Activated CD4-positive, CD25-positive, alpha-beta regulatory T cell treated with anti-CD3 and anti-CD28 coated beads, Interleukin-2, amount 50 U/mL, for 72 hours (primary cell): ENCODE data around the gene TCHH.
"Not testable (repeated sequence)": the region's sequence is repeated elsewhere in the genome, so short reads cannot be mapped to it uniquely, and the experiment has no call there.

Source experiments
- DNase-seq: peaks from one replicate; pipeline ENCODE4 v3.0.0; 2021

The TCHH gene

GRCh38 chr1:152110860-152111514, 4.3 kb downstream of the TCHH start:
- DNase-seq, result peak; percentile 40

DNA sequence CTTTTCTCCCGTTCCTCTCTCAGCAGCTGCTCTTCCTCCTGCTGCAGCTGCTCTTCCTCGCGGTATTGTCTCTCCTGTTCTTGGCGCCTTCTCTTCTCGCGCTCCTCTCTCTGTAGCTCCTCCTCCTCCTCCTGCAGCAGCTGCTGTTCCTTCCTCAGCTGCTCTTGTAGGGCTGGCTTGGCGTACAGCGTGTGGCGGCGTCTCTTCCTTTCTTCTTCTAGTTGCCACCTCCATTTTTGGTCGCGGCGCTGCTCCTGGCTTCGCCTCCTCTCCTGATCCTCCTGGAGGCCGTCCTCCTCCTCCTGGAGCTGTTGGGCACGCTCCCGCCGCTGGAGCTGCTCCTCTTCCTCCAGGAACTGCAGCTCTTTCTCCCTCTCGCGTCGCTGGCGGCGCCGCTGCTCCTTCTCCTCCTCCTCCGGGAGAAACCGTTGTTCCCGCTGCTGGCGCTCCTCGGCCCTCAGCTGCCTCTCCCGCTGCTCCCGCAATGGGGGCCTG, 4.8 kb downstream of the TCHH start:
- no peak for DNase-seq

DNA sequence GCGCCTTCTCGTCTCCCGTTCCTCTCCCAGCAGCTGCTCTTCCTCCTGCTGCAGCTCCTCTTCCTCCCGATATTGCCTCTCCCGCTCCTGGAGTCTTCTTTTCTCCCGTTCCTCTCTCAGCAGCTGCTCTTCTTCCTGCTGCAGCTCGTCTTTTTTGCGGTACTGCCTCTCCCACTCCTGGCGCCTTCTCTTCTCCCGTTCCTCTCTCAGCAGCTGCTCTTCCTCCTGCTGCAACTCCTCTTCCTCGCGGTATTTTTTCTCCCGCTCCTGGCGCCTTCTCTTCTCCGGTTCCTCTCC, 5.3 kb downstream of the TCHH start:
- no peak for DNase-seq

DNA sequence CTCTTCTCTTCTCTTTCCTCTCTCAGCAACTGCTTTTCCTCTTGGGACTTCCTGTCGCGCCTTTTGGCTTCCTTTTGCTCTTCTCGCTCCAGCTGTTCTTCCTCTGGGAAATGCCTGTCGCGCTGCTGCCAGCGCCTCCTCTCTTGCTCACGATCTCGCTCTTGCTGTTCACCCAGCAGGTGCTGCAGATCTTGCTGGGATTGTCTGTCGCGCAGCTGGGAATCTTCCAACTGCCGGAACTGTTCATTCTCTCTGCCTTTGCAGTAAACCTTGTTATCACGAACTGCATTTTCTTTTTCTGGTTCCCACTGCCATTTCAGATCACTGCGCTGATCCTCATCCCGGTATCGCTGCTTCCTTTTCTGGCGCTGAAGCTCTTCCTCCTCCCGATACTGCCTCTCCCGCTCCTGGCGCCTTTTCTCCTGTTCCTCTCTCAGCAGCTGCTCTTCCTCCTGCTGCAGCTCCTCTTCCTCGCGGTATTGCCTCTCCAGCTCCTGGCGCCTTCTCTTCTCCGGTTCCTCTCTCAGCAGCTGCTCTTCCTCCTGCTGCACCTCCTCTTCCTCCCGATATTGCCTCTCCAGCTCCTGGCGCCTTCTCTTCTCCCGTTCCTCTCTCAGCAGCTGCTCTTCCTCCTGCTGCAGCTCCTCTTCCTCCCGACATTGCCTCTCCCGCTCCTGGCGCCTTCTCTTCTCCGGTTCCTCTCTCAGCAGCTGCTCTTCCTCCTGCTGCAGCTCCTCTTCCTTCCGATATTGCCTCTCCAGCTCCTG, 5.8 kb downstream of the TCHH start:
- DNase-seq, result no peak

GRCh38 chr1:152108882-152109222, 6.4 kb downstream of the TCHH start:
- no peak for DNase-seq

DNA sequence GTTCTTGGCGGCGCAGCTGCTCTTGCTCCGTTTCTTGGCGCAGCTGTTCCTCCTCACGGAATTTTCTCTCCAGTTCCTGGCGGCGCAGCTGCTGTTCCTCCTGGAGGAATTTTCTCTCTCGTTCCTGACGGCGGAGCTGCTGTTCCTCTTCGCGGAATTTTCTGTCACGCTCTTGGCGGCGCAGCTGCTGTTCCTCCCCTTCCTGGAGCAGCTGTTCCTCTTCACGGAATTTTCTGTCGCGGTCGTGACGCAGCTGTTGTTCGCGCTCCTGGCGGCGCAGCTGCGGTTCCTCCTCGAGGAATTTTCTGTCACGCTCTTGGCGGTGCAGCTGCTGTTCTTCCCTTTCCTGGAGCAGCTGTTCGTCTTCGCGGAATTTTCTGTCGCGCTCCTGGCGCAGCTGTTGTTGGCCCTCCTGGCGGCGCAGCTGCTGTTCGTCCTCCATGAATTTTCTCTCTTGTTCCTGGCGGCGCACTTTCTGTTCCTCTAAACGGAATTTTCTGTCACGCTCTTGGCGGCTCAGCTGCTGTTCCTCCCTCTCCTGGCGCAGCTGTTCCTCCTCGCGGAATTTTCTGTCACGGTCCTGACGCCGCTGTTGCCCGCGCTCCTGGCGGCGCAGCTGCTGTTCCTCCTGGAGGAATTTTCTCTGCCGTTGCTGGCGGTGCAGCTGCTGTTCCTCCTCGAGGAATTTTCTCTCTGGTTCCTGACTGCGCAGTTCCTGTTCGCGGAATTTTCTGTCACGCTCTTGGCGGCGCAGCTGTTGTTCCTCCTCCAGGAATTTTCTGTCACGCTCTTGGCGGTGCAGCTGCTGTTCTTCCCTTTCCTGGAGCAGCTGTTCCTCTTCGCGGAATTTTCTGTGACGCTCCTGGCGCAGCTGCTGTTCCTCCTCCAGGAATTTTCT, 7.0 kb downstream of the TCHH start:
- DNase-seq, result no peak

- DNase-seq, result no peak
Measured at GRCh38 chr1:152107031-152107983, 7.9 kb downstream of the TCHH start.

GRCh38 chr1:152104854-152105253, 10.4 kb downstream of the TCHH start:
- DNase-seq, result no peak

GRCh38 chr1:152096931-152097330, 18.3 kb downstream of the TCHH start:
- no peak for DNase-seq

DNA sequence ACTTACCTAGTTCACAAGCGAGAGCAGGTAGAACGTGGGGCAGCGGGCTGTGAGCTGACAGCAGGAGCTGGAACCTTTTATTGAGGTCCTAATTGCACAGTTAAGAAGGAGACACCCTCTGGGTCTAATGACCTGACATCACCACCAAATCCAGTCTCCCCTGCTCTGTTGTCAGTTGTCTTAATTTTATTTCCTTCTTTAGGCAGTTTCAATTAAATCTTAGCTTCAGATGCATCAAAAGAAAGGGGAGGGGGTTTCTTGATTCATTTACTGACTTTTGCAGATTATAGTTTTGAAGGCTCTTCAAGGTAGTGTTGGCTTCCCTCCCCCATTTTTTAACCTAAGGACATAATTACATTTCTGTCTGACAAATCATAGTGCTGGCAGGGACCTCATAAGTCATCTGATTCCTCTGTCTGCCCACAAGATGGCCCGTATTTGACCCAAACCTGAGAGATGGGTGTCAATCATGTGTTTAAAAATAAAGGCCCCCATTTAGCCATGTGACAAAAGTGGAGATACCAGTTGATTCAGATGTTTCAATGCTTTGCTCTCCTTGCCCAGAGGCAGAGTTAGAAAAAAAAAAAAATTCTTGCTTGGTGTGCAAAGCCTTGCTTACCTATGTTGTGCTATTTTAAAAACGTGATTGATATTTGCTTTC, 26.1 kb downstream of the TCHH start, which contains the start of gene TCHHL1:
Gene TCHHL1 (minus strand): TSS at position 51 of the 661 bp plus-strand sequence. CDS start 921 bp downstream, outside the sequence.
- no peak for DNase-seq

DNA sequence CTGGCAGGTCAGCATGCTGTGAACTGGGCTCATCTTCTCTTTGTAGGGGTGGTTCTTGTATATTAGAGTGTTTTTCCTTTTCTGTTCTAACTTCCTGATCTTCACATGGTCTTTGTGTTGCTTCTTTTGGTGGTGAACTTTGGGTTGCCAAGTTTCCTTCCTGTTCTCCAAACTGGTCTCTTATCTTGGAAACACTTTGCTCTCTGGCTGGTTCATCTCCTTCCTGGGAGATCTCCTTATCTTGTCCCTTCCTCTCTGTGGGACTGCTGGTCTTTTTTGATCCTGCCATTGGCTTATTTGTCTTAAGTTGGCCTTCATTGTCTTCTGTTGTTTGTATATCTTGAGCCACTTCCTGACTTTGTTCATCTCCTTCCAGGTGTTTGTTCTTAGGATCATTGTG, 28.5 kb downstream of the TCHH start:
- DNase-seq, result no peak

DNA sequence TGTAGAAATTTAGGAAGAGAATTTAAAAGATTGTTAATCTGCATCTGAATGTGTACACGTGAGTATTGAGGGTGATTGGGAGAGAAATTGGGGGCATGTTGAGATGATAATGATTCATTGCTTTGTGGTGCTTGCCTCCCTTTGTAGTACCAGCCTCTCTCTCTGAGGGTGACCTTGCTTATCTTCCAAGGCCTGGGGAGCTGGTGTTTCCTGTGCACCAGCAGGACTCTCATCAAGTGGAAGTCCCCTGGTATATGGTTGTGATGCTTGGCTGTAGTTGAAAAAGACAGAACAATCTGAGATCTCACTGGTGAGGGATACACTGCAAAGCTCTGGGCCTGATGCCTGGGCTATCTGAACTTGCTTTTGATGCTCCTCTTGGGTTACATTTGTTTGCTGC, 30.4 kb downstream of the TCHH start:
- DNase-seq, result no peak

DNA sequence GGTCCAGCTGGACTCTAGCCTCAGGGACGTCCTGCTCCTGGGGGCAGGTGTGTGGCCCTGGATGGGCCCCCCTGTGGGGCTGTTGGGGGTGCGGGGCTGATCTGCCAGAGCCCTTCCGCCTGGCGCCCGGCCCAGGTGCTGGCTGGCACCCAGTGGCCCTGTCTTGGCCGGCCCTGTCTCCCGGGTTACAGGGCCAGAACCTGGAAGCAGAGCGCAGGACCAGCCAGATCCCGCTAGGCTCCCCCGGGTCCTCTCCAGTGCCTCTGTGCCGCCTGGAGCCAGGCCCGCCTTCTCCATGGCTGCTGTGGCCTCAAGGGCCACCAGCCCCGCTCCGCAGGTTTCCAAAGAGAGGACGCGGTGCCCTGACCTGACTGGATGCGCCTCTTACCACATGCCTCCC, 34.2 kb downstream of the TCHH start:
- DNase-seq, result not testable (repeated sequence)

DNA sequence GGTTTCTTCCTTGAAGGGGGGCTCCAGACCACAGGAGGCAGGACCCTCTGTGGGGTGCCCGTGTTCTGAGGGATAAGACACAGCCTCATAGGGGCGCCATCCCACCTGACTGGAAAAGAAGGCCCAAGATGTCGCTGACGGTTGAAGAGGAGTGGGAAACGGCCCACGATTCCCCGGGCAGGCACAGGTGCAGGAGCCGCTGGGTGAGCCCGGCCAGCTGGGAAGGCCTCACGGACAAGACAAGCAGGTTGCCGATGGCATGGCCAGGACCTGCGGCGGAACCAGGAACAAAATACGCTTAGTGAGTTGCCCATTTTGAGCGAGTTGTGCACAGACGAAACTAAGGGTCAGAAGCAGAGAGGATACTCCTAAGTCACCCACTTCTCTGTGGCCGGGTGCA, 34.8 kb downstream of the TCHH start:
- not testable (repeated sequence) for DNase-seq

GRCh38 chr1:152078831-152079441, 36.3 kb downstream of the TCHH start:
- DNase-seq, result no peak

DNA sequence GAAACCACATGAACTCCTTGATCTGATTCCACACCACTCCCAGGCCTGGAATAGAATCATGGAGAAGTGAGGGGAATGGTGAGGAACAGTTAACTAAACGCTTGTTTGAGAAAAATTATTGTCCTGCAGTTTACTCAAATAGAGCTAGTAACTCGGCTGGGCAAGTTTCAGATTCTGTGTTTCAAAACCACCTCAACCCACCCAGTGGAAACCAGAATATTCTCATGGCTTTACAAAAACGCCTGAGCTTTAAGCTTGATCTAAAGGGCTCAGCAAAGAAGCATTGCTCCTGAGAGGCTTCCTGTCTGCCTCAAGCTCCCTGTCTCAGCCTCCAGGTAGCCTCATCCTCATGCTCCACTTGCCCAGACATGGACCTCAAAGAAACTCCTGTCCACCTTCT, 42.9 kb downstream of the TCHH start:
- no peak for DNase-seq

- no peak for DNase-seq
Measured at GRCh38 chr1:152071123-152071522, 44.1 kb downstream of the TCHH start.

GRCh38 chr1:152067929-152068328, 47.3 kb downstream of the TCHH start:
- no peak for DNase-seq

DNA sequence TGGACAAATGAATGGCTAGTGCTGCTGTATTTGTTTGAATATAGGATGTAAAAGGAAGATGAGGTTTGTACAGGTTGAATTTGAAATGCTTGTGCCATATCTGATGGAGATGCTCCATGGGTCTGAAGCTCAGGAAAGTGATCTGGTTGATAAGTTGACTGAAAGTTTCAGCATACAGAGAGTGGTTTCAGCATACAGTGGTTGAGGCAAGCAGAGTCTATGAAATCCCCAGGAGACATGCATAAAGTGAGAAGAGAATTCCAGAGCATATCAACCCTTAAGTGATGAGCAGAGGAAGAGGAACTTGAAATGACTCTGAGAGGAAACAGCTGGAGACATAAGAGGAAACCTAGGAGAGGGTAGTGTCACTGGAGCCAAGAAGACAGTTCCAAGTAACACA, 48.1 kb downstream of the TCHH start:
- no peak for DNase-seq

DNA sequence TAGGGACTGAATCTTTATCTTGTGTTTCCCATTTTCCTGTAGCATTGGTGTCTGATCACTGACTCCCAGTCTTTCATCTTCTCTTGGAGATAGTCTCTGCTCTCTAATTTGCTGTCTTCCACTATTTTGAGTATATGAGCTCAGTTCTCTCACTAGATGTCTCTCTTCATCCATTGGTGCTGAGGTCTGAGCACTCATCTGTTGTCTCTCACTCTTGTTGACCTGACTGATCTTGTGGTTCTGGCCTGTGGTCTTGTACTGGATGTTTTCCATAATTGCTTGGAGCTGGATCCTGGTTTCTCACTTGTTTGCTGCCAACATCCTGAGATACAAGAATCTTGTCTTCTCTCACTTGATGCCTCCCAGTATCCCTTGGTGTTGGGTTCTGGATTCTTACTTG, 53.3 kb downstream of the TCHH start:
- DNase-seq, result no peak
